NCI-H1694 treated with DMSO at 0.1 percent for 48 hours (cell line): ENCODE measurements around the gene AWAT2.

Experiments
- DNase-seq: peaks from one replicate; lab custom pipeline; 2025; lab: John Stamatoyannopoulos, UW

Gene AWAT2

DNA sequence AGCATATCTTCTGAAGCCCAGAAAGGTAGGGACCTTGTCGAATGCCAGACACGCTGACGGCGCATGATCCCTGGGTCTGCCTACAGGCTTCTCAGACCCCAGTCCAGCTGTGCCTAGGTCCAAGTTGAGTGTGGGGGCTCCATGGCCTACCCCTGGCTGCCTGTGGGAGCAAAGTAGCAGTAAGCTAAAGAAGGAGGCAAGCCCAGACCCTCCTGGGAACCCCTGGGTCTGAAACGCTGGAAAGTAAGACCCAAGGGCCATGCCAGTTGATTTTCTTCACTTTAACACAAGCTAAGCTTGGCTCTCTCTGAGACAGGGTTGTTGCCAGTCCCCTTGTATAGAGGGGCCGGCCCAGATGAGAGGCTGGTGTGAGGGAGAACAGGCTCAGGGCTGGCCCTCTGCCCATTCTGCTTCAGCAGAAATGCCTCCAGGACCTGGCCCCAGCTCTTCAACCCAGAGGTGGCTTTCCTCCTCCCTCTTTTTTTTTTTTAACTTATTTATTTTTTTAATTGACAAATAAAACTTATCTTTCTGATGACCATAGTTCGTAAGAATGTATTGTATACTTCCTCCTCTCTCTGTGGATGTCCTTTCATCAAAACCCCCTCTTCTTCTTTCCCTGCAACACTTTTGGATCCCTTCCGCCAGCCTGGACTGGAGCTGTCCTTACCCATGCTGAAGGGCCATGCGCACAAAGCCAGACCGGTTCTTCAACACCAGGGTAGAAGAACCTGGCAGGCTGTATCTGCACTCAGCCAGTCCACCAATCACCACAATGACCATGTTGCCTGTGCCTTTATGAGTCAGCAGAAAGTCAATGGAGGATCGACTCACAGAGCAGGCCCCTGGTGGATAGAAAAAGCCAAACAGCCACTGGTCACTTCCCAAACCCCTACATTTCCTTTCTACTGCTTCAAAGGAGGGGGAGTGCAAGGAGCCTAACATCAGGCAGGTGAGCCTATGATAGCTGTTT, 7.1 kb downstream of the AWAT2 start:
- DNase-seq = no peak

DNA sequence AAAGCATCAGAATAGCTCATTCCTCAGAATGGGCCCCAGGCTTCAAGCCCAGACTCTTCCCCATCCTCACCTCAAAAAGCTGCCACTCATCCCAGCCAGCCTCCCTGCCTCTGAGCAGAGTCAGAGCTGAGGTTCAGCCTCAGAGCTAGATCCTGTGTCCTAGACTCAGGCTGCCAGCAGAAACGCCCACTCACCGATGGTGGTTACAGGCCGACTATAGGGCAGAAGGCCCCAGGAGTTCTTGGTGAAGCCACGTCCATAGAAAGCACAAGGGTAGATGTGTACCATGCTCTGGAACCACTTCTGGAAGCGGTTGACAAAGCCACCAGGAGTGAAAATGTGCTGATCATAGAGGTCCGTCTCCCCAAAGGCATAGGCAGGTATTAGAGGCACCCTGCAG, 7.7 kb downstream of the AWAT2 start:
- DNase-seq = no peak

DNA sequence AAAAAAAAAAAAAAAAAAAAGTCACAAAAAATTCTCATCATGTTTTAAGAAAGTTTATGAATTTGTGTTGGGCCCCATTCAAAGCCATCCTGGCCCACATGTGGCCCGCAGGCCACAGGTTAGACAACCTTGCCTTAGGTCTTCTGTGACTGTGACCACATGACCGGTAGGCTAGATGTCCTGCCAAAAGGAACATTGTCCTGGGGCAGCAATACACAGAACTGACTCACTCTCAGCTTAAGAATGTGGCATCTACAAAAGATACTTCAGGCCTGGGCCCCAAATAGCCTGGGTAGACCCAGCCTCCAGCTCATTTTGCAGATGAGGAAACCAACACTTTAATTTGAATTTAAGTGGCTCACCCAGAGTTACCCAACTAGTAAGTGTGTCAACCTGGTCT, 10.0 kb downstream of the AWAT2 start:
- no peak for DNase-seq

DNA sequence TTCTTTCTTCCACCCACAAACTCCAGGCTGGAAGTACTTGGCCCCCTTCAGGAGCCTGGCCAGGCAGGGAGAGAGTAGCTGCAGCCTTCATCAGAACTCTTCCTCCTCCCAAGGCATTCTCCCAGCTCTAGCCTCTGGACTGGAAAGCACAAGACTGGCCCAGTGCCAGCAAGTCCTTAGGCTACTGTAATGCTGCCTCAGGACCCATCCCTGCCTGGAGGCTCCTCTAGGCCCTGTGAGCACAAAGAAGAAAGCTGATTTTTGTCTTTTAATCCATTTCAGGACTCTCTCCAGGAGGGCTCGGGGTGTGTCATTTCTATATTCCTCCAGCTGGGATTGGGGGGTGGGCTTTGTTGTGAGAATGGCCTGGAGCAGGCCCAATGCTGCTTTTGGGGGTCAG, 10.8 kb downstream of the AWAT2 start:
- DNase-seq = no peak

DNA sequence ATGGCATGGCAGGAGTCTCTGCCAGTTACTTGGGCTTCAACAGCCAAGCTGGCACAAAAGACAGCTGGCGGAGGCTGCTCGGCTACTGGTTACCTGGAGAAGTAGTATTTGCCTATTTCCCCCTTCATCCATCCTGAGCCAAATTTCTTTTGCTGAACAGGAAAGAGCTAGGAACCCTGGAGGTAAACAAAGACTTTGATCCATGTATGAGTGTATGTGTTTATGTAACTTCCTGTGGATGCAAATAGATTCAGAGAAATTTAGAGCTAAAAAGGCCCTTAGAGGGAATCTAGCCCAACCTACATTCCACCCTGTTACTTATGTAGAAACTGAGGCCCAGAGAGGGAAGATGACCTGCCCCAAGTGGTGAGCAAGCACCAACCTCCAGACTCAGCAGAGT, 11.2 kb downstream of the AWAT2 start:
- no peak for DNase-seq

DNA sequence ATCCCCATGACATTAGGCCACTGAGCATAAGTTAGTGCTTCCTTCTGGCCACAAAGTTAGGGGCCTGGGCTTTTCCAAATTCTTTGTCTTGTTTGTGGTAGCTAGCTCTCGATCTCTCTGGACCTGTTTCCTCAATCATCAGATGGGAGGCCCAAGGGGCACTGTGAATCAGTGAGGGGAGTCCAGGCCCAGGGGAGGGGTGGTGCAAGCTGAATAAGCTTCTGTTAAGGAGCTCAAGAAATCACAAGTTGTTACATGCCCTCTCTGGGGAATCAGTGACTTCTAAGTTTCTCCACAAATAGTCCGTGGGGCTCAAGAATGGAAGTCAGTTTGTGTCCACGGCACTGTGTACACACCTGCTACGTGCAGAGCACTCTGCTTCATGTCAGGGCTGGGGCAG, 15.1 kb downstream of the AWAT2 start:
- DNase-seq = no peak

DNA sequence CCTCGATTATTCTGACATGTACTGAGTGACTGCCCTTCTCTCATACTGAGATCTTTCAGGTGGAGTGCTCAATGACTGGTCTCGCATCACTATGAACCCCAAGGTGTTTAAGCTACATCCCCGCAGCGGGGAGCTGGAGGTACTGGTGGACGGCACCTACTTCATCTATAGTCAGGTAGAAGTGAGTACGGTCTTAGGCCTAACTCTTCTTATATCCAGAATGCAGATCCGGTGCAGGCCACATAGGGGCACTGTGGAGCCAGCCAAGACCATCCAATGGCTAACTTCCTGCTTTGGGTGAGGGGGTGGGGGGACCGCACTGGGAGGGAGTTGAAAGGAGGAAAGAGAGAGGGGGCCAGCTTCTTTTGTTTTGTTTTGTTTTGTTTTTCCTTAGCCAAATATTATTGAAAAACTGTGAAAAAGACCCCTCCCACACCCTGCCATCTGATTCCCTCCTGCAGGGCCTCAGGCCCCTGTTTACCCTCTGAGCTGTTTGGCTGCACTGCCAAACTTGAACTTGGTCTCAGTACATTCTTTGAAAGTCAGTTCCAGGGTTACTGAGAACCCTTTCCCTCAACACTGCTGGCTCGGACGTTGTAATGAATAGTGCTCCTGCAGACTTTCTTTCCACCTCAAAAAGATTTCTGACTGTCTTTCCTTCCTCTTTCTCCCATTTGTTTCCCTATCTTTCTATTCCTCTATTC, 16.2 kb downstream of the AWAT2 start:
- DNase-seq = peak; percentile 5

DNA sequence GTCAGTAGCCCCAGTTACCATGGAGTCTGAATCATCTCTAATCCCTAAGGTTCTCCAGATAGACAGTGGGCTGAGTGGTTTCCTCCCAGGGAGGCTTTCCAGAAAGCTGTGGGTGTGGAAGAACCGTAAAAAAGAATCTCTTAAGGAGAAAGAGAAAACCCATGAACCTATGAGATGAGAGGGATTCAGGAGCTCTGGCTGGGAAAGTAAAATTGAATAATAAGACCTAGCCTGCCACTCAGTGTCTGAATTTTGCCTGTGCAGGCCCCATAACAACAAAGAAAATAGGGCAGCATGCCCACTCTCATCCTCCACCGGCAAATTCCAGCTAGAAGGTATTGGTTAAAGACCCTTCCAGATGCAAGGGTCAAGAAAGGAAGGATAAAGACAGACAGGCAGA, 16.9 kb downstream of the AWAT2 start:
- peak; percentile 45 for DNase-seq

DNA sequence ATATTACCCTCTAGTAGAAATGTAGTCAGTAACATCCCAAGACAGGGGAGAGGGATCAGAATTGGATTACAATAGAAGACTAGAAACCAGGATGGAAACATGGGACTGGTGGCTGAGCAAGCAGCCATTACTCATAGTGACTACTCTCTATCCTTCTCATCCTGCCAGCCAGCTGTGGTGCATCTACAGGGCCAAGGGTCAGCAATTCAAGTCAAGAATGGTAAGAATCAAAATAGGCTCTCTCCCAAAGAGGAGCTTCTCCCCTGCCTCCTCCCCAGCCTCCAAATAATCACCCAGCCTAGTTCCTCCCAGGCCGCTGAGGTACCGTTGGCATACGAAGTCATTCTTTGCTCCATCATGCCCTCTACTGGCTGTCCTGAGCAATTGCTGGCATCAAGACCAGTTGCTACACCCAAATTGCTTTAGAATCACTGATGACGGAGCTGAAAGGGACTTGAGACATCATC, 19.4 kb downstream of the AWAT2 start:
- peak; percentile 78 for DNase-seq

DNA sequence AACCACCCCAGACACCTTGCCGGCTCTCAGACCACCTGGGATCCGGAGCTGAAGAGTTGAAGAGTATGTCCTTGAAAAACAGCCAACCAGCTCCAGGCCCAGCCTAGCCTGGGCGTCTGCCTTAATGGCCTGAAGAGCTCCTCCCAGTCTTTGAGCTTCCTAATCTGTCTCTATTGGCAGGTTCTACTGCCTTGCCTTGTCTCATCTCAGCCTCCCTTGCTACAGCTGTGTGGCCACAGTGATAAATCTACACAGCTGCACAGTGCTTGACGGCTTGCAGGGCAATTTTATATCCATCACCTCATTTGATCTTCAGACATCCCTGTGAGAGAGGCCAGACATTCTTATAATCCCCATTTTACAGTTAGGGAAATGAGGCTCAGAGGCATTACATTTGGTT, 19.9 kb downstream of the AWAT2 start:
- no peak for DNase-seq

DNA sequence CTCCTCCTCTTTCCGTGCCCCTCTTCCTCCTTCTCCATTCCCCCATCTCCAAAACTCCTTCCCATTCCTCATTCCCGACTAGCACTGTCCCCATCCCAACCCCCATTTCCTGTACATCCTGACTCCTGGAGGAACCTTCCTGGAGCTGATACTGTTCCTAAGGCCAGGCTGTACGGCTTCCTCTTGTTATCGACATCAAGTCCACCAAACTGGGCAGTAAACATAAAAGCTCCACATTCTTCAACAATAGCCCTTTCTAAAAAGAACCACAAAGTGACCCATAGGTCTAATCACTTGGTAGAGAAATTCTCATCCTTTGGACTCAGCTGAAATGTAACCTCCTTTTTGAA, 22.9 kb downstream of the AWAT2 start:
- no peak for DNase-seq

DNA sequence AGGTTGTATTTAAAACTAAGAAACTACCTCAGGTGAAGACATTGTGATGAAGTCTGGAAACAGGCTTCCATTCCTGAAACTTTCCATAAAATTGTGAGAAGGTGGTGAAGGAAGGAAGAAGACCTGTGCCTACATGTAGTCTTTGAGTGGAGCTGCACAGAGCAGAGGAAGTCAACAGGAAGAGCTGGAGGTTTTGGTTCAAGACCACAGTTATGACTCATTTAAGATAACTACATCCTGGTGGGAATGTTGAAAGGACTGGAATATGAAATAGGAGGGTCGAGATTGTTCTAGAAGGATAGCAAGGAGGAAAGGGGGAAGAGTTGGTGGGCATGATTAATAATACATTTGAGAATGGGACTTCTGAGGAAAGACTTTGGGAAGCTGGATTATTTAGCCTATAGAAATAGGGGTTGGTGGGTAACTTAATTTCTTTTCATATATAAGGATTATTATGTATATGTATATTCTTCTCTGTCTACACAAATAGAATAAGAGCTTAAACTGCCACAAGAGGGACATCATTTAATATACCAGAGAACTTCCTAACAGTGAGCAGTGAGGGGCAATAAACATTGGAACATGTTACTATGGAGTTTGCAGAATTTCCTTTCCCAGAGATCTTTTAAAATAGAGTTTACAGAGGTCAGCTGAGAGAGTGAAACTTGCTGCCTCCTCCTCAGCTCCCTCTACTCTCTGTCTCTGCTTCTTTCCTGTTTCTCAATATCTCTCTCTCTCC, 23.5 kb downstream of the AWAT2 start:
- no peak for DNase-seq

DNA sequence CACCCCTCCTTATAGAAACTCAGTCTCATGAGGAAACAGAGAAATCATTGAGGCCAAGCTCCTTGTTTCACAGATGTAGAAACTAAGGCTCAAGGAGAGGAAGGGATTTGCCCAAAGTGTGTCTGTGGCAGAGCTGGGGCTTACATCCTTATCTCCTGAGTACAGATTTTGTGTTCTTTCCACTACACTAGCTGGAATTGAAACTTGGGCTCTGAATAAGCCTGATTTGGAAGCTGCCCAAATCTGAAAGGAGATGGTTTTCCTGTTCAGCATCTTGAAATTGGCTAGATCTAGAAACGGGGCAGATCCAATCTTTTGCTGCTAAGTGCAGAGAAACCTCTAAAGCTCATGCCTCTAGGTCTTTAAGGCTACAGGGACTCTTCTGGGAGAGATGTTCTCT, 24.3 kb downstream of the AWAT2 start:
- DNase-seq = no peak

DNA sequence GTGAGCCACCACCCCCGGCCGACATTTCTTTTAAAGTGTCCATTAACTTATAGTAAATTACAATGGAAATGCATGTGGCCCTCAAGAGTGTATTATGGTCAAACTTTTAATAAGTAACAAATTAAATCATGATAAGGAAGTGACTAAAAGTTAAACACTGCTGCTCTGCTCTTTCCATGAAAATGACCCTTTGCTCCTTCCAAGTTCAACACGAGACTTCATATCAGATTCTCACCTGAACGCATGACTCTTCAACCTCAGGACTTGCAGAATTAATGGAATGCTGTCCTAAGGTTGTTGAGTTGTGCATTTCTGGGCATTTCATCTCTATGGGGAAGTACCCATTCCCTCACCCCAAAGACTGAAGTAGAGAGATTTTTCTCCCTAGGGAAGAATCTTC, 27.1 kb downstream of the AWAT2 start:
- DNase-seq = no peak

DNA sequence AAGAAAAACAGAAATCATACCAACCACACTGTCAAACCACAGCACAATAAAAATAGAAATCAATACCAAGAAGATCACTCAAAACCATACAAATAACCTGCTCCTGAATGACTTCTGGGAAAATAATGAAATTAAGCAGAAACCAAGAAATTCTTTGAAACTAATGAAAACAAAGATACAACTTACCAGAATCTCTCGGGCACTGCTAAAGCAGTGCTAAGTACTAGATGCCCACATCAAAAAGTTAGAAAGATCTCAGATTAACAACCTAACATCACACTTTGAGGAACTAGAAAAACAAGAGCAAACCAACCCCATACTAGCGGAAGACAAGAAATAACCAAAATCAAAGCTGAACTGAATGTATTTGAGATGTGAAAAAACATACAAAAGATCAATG, 33.2 kb downstream of the AWAT2 start:
- no peak for DNase-seq

DNA sequence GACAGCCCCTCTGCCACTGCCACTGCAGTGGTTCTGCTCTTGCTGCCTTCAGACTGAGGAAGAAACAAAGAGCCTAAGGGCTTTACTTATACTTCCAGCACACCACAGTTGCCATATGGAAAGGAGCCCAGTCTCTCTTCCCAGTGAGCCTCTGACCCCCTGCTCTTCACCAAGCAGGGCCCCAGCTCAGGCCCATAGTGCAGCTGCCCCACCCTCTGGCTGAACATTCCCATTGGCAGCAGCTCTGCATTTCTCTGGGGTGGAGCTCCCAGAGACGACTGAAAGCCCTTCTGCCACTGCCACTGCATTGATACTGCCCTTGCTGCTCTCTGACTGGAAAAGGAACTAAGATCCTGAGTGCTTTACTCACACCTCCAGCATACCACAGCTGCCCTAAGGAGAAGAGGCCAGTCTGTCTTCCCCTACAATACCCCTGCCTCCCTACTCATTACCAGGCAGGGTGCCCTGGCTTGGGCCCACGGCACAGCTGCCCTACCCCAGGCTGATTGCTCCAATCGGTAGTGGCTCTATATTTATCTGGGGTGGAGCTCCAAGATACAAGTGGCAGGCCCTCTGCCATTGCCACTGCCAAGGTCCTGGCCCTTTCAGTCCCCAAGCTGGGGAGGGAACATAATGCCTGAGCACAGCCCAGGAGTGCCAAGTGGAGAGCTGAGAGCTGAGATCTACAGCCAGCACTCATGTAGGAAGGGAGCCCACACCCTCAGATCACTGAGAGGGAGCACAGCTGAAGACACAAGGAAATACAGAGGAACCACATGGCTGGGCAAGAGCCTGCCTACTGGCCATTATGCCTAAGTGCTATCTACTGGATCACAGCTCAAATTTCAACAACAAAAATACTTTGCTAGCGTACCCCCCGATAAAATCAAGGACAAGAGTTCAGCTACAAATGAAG, 36.0 kb downstream of the AWAT2 start:
- peak; percentile 33 for DNase-seq

DNA sequence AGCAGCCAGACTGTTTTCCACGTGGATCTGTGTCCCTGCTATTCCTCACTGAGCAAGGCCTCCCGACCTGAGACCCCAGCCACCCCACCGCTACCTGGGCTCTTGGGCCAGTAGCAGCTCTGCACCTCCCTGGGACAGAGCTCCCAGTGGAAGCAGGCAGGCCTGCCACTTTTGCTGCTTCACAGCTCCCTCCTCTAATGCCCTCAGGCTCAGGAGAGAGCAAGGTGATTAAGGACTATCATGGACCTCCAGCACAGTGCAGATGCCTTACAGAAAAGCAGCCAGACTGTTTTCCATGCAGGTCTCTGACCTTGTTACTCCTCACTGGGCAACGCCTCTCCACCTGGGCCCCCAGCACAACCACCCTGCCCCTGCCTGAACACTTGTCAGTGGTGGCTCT, 37.0 kb downstream of the AWAT2 start:
- no peak for DNase-seq

DNA sequence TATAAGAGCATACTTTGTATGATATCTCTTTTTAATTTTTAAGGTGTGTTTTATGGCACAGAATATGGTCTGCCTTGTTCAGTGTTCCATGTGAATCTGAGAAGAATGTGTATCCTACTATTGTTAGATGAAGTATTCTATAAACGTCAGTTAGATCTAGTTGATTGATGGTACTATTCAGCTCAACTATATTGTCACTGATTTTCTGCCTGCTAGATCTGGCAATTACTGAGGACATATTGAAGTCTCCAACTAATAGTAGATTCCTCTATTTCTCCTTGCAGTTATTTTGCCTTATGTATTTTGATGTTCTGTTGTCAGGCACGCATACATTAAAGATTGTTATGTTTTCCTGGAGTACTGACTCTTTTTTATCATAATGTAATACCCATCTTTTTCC, 39.8 kb downstream of the AWAT2 start:
- no peak for DNase-seq

DNA sequence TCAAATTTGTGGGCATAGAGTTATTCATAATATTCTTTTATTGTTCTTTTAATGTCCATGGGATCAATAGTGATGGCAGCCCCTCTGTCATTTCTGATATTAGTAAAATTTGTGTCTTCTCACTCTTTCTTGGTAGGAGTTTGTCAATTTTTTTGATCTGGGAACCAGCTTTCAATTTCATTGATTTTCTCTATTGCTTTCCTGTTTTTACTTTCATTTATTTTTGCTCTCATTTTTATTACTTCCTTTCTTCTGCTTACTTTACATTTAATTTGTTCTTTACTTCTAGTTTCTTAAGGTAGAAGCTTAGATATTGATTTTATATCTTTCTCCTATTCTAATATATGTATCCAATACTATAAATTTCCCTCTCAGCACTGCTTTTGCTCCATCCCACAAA, 40.7 kb downstream of the AWAT2 start:
- DNase-seq = no peak

DNA sequence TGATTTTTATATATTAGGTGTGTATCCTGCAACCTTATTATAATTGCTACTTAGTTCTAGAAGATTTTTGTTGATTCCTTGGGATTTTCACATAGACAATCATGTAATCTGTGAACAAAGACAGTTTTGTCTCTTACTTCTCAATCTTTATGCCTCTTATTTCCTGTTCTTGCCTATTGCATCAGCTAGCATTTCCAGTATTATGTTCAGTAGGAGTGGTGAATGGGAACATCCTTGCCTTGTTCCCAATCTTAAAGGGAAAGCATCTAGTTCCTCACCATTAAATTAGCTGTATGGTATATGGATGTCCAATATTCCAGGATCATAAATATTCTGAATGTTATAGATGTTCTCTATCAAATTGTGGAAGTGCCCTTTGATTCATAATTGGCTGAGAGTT, 41.8 kb downstream of the AWAT2 start:
- DNase-seq = no peak

DNA sequence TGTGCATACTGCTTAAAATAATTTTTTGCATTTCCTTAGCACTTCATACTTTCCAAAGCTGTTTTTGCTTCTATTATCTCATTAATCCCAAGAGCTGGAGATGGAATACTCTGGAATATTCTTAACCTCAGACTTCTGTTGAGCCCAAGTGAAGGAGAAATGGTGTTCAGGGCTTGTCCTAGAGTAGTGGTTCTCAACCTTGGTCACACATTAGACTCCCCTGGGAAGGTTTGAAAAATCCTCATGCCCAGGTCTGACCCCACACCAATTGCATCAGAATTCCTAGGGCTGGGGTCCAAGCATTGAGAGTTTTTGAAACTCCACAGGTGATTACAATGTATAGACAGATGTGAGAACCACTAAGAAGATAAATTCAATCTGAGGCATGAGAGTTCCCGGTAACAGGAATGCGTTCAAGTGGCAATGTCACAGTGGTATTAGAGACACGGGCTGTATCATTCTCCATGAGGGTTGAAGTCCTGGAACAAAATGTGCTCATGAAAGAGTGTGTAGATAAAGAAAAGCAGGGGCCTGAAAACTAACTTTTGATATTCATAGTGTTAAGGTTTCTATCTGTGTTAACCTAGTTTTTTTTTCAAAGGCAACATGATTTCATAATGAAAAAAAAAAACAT, 47.9 kb downstream of the AWAT2 start:
- DNase-seq = no peak
